Measurements from ENCODE around the gene TOR4A.

Gene TOR4A

GRCh38 chr9:137233143-137233980 is 44.2 kb upstream of the TOR4A start:
- H3K4me1 ChIP-seq (ENCODE audit: insufficient read depth, low read length) = peaks cover 16% of the 10 kb centered on the region
- H3K9ac ChIP-seq (ENCODE audit: low read depth, low read length) = no peak overlapping the region
- no peak overlapping the region for H3K4me3 ChIP-seq (ENCODE audit: low read depth in 1 of 2, low read length in 2 of 2)
- no peaks in the 10 kb centered on the region for H3K9me3 ChIP-seq (ENCODE audit: insufficient read depth, low read length, severe bottlenecking)
- H4K20me1 ChIP-seq (ENCODE audit: insufficient read depth, low read length) = peaks cover 8% of the 10 kb centered on the region; the same call in 1 of the 2 replicates
- H3K27ac ChIP-seq (ENCODE audit: low read length) = no peak overlapping the region
- H3K79me2 ChIP-seq (ENCODE audit: insufficient read depth, low read length) = no peaks in the 10 kb centered on the region; the same call in 1 of the 2 replicates
- no peak overlapping the region for H3K4me2 ChIP-seq (ENCODE audit: insufficient read depth, low read length)
- no peak for TF ChIP-seq CTCF (IDR thresholded peaks at IDR 0.05; ENCODE audit: borderline replicate concordance, extremely low read depth, low read length, poor library complexity, severe bottlenecking)
- TF ChIP-seq EZH2 (IDR thresholded peaks at IDR 0.05; ENCODE audit: borderline replicate concordance, low read depth, low read length, severe bottlenecking) = no peak
- no peaks in the 10 kb centered on the region for H3K36me3 ChIP-seq (ENCODE audit: insufficient read depth, low read length)
- no peak overlapping the region for H2AFZ ChIP-seq (ENCODE audit: low read depth, low read length)
- H3K27me3 ChIP-seq (ENCODE audit: insufficient read depth, low read length, poor library complexity) = no peaks in the 10 kb centered on the region
- DNase-seq (no peak), ATAC-seq (ENCODE audit: insufficient read depth, low read depth) (no peak)

GRCh38 chr9:137234055-137234697 is 43.4 kb upstream of the TOR4A start:
- H3K9me3 ChIP-seq (ENCODE audit: insufficient read depth, low read length, severe bottlenecking) = no peaks in the 10 kb centered on the region
- peaks cover 24% of the 10 kb centered on the region for H3K4me1 ChIP-seq (ENCODE audit: insufficient read depth, low read length)
- no peak overlapping the region for H3K9ac ChIP-seq (ENCODE audit: low read depth, low read length)
- ATAC-seq (ENCODE audit: insufficient read depth, low read depth) (no peak), DNase-seq (no peak)
- H3K4me3 ChIP-seq (ENCODE audit: low read depth in 1 of 2, low read length in 2 of 2) = no peak overlapping the region
- H3K79me2 ChIP-seq (ENCODE audit: insufficient read depth, low read length) = no peaks in the 10 kb centered on the region; the same call in 1 of the 2 replicates
- H3K27ac ChIP-seq (ENCODE audit: low read length) = no peak overlapping the region
- H3K36me3 ChIP-seq (ENCODE audit: insufficient read depth, low read length) = no peaks in the 10 kb centered on the region; the same call in 1 of the 2 replicates
- H3K4me2 ChIP-seq (ENCODE audit: insufficient read depth, low read length) = no peak overlapping the region
- H4K20me1 ChIP-seq (ENCODE audit: insufficient read depth, low read length) = peaks cover 13% of the 10 kb centered on the region; the same call in 1 of the 2 replicates
- TF ChIP-seq CTCF (IDR thresholded peaks at IDR 0.05; ENCODE audit: borderline replicate concordance, extremely low read depth, low read length, poor library complexity, severe bottlenecking) = no peak
- TF ChIP-seq EZH2 (IDR thresholded peaks at IDR 0.05; ENCODE audit: borderline replicate concordance, low read depth, low read length, severe bottlenecking) = no peak
- H2AFZ ChIP-seq (ENCODE audit: low read depth, low read length) = no peak overlapping the region
- H3K27me3 ChIP-seq (ENCODE audit: insufficient read depth, low read length, poor library complexity) = no peaks in the 10 kb centered on the region

GRCh38 chr9:137234758-137235423 is 42.6 kb upstream of the TOR4A start:
- Histone ChIP-seq H3K36me3 (ENCODE audit: insufficient read depth, low read length) (no peaks in the 10 kb centered on the region; the same call in 1 of the 2 replicates), H2AFZ (ENCODE audit: low read depth, low read length) (no peak overlapping the region), H3K9me3 (ENCODE audit: insufficient read depth, low read length, severe bottlenecking) (no peaks in the 10 kb centered on the region), H3K4me2 (ENCODE audit: insufficient read depth, low read length) (no peak overlapping the region), H3K27me3 (ENCODE audit: insufficient read depth, low read length, poor library complexity) (no peaks in the 10 kb centered on the region), H3K27ac (ENCODE audit: low read length) (no peak overlapping the region), H3K4me3 (ENCODE audit: low read depth in 1 of 2, low read length in 2 of 2) (no peak overlapping the region), H3K79me2 (ENCODE audit: insufficient read depth, low read length) (peaks cover 5% of the 10 kb centered on the region), H3K9ac (ENCODE audit: low read depth, low read length) (no peak overlapping the region), H4K20me1 (ENCODE audit: insufficient read depth, low read length) (peaks cover 13% of the 10 kb centered on the region; the same call in 1 of the 2 replicates), H3K4me1 (ENCODE audit: insufficient read depth, low read length) (peaks cover 31% of the 10 kb centered on the region)
- TF ChIP-seq CTCF (IDR thresholded peaks at IDR 0.05; ENCODE audit: borderline replicate concordance, extremely low read depth, low read length, poor library complexity, severe bottlenecking) (no peak), EZH2 (IDR thresholded peaks at IDR 0.05; ENCODE audit: borderline replicate concordance, low read depth, low read length, severe bottlenecking) (no peak)
- DNase-seq = no peak
- no peak for ATAC-seq (ENCODE audit: insufficient read depth, low read depth)
